WERI-Rb-1 (cell line): Measurements from ENCODE around the gene IL3RA.

Experiments used
- DNase-seq: peaks from one replicate; pipeline ENCODE4 v3.0.0-alpha.2; 2020
- H3K27ac ChIP-seq: fragments of 250-450 bp; sonication (Bioruptor Pico); 2 replicates; pipeline ENCODE4 v1.5.1; 2020; ENCODE audit warnings: mild to moderate bottlenecking, moderate library complexity
- H3K27me3 ChIP-seq: fragments of 250-450 bp; sonication (Bioruptor Pico); 2 replicates; pipeline ENCODE4 v1.5.1; 2021; ENCODE audit warnings: mild to moderate bottlenecking, low read depth, moderate library complexity; ENCODE audit not compliant: insufficient read depth, severe bottlenecking
- H3K36me3 ChIP-seq: fragments of 250-450 bp; sonication (Bioruptor Pico); 2 replicates; pipeline ENCODE4 v1.5.1; 2020; ENCODE audit warnings: mild to moderate bottlenecking, moderate library complexity
- H3K4me3 ChIP-seq: 2 replicates; pipeline ENCODE4 v1.5.1; 2011; ENCODE audit warnings: low read depth, mild to moderate bottlenecking, control low read depth, low read length
- H3K9me3 ChIP-seq: fragments of 250-450 bp; sonication (Bioruptor Pico); 2 replicates; pipeline ENCODE4 v1.5.1; 2021; ENCODE audit warnings: mild to moderate bottlenecking, moderate library complexity; ENCODE audit not compliant: severe bottlenecking
- TF ChIP-seq, protein P1 (sequence below): IDR thresholded peaks from 2 replicates; pipeline ENCODE4 v1.5.1; 2011; ENCODE audit warnings: low read depth, mild to moderate bottlenecking, control low read depth, inconsistent platforms, low read length

The IL3RA gene

DNA sequence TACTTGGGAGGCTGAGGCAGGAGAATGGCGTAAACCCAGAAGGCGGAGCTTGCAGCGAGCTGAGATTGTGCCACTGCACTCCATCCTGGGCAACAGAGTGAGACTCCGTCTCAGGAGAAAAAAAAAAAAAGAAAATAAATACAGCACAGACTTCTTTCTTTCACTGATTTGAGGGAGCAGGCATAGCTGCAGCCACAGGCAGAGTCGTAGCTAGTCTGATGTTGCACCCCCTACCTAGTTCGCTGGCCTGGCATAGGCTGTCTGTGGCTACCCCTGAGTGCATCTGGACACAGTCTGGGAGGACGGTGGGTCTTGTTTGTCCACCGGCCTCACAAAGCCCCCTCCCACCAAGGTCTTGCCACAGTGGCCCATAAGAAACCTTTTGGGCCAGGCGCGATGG, 21.4 kb downstream of the IL3RA start:
- Histone ChIP-seq H3K27ac (no peak overlapping the region), H3K36me3 (peaks cover 7% of the 10 kb centered on the region), H3K9me3 (no peaks in the 10 kb centered on the region), H3K27me3 (no peaks in the 10 kb centered on the region), H3K4me3 (no peak overlapping the region)
- no peak for DNase-seq
- TF ChIP-seq, protein P1, sequence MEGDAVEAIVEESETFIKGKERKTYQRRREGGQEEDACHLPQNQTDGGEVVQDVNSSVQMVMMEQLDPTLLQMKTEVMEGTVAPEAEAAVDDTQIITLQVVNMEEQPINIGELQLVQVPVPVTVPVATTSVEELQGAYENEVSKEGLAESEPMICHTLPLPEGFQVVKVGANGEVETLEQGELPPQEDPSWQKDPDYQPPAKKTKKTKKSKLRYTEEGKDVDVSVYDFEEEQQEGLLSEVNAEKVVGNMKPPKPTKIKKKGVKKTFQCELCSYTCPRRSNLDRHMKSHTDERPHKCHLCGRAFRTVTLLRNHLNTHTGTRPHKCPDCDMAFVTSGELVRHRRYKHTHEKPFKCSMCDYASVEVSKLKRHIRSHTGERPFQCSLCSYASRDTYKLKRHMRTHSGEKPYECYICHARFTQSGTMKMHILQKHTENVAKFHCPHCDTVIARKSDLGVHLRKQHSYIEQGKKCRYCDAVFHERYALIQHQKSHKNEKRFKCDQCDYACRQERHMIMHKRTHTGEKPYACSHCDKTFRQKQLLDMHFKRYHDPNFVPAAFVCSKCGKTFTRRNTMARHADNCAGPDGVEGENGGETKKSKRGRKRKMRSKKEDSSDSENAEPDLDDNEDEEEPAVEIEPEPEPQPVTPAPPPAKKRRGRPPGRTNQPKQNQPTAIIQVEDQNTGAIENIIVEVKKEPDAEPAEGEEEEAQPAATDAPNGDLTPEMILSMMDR = no peak

GRCh38 chrX:1358793-1359476, 22.4 kb downstream of the IL3RA start:
- DNase-seq = no peak
- peaks cover 7% of the 10 kb centered on the region for H3K36me3 ChIP-seq

GRCh38 chrX:1359477-1359873, 22.9 kb downstream of the IL3RA start:
- Histone ChIP-seq H3K27me3 (no peaks in the 10 kb centered on the region), H3K4me3 (no peak overlapping the region), H3K9me3 (no peaks in the 10 kb centered on the region), H3K27ac (no peak overlapping the region), H3K36me3 (peaks cover 7% of the 10 kb centered on the region)
- no peak for DNase-seq
- TF ChIP-seq, protein P1 = no peak

More at GRCh38 chrX:1358793-1359476, 22.4 kb downstream of the IL3RA start:
- no peak overlapping the region for H3K27ac ChIP-seq
- H3K27me3 ChIP-seq = no peaks in the 10 kb centered on the region
- TF ChIP-seq, protein P1 = no peak
- H3K4me3 ChIP-seq = no peak overlapping the region
- no peaks in the 10 kb centered on the region for H3K9me3 ChIP-seq

DNA sequence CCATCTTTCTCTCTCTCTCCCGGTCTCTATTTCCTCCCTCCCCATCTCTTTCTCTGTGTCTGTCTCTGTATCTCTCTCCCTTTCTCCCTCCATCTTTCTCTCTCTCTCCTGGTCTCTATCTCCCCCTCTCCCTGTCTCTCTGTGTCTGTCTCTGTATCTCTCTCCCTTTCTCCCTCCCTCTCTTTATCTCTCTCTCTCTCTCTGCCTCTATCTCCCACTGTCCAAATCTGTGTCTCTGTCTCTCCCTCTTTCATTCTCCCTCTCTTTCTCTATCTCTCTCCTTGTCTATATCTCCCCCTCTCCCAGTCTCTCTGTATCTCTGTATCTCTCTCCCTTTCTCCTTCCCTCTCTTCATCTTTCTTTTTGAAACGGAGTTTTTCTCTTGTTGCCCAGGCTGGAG, 23.6 kb downstream of the IL3RA start:
- DNase-seq = no peak
- no peaks in the 10 kb centered on the region for H3K27me3 ChIP-seq
- peaks cover 10% of the 10 kb centered on the region for H3K36me3 ChIP-seq
- TF ChIP-seq, protein P1 = no peak
- no peak overlapping the region for H3K4me3 ChIP-seq
- H3K9me3 ChIP-seq = no peaks in the 10 kb centered on the region
- no peak overlapping the region for H3K27ac ChIP-seq

DNA sequence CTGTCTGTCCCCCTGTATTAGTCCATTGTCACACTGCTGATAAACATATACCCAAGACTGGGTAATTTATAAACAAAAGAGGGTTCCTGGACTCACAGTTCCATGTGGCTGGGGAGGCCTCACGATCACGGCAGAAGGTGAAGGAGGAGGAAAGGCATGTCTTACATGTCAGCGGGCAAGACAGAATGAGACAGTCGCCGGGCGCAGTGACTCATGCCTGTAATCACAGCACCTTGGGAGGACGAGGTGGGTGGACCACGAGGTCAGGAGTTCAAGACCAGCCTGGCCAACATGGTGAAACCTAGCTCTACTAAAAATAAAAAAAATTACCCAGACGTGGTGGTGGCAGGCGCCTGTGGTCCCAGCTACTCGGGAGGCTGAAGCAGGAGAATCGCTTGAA, 24.7 kb downstream of the IL3RA start:
- H3K27ac ChIP-seq = no peak overlapping the region

More for the DNA sequence above, 24.7 kb downstream of the IL3RA start:
- Histone ChIP-seq H3K27me3 (no peaks in the 10 kb centered on the region), H3K9me3 (no peaks in the 10 kb centered on the region), H3K4me3 (no peak overlapping the region), H3K36me3 (peaks cover 10% of the 10 kb centered on the region)
- TF ChIP-seq, protein P1 = no peak
- no peak for DNase-seq
